ENCODE results near the gene SLC34A1. TPM values are rescaled to one million over a fixed set of nuclear protein-coding genes. Genes with fewer than 3 reads are reported as not detected.

SLC34A1 gene
- total RNA-seq, 1 donor from 2014 or later = not detected

DNA sequence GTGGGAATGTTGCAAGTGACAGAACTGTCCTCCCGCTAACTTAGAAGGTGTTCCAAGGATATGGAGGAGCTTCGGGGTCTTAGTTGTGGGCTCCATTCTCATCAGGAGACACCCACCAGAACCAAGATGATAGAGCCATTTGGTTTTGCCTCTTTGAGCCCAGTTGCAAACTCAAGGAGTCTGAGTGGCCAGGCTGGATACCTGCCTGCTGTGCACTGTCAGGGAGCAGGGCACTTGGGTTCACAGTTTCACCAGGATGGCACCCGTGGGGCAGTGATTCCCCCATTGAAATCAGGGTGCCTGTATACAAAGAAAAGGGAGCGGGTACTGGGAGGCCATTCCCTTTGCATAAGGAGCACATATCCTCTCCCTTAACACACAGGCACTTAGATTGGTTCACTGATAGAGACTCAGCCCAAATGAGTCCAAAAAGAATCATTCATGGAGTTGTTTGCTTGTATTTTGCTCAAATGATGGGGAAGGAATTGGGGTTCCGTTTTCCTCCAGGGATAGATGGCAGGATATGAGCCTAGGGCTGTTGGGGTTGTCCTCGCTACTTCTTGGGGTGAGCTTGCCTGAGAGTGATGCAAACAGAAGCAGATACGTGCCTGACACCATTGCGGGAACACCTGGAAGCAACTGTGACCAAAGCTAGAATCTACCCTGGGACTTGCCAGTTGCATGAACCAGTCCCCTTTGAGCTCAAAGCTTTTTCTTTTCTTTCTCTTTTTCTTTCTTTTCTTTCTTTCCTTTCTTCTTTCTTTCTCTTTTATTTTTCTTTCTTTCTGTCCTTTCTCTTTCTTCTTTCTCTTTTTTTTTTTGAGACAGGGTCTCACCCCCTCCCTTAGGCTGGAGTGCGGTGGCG lies 61.0 kb downstream of the SLC34A1 start:
- Mint-ChIP-seq H3K4me3 (peak overlapping the region; percentile 75), H3K9me3 (no peaks in the 10 kb centered on the region), H3K27me3 (no peaks in the 10 kb centered on the region), H3K36me3 (ENCODE audit: low read depth) (peaks cover 24% of the 10 kb centered on the region), H3K27ac (peak overlapping the region; percentile 86), H3K4me1 (peaks cover 41% of the 10 kb centered on the region)
- ATAC-seq (ENCODE audit: low read depth) (no peak), DNase-seq (no peak)
- TF ChIP-seq, protein P1, sequence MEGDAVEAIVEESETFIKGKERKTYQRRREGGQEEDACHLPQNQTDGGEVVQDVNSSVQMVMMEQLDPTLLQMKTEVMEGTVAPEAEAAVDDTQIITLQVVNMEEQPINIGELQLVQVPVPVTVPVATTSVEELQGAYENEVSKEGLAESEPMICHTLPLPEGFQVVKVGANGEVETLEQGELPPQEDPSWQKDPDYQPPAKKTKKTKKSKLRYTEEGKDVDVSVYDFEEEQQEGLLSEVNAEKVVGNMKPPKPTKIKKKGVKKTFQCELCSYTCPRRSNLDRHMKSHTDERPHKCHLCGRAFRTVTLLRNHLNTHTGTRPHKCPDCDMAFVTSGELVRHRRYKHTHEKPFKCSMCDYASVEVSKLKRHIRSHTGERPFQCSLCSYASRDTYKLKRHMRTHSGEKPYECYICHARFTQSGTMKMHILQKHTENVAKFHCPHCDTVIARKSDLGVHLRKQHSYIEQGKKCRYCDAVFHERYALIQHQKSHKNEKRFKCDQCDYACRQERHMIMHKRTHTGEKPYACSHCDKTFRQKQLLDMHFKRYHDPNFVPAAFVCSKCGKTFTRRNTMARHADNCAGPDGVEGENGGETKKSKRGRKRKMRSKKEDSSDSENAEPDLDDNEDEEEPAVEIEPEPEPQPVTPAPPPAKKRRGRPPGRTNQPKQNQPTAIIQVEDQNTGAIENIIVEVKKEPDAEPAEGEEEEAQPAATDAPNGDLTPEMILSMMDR (IDR thresholded peaks at IDR 0.05) = no peak
- ChIA-PET POLR2A (interaction anchor here (0.7 to 11.5 kb wide), 6 partner anchors 9 to 52 kb away, joined by 3 to 296 read pairs (median 12); partner anchors contain the start of gene GRK6), CTCF (interaction anchor here (0.6 to 13.5 kb wide), 8 partner anchors 9 to 135 kb away, joined by 3 to 293 read pairs (median 4); partner anchors contain the start of gene PFN3)
- intact Hi-C loops (cut with micrococcal nuclease) = no loop called here

DNA sequence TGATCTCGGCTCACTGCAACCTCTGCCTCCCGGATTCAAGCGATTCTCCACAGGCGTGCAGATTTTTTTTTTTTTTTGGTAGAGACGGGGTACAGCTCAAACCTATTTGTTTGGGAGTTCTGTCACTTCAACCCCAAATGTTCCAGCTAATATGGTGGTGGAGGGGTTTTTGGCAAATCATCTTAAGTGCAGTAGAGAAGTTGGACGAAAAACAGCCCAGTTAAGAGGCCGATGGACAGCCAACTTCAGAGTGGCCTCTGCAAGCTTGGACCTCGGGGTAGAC lies 61.6 kb downstream of the SLC34A1 start:
- Mint-ChIP-seq H3K27me3 (no peaks in the 10 kb centered on the region), H3K4me1 (peaks cover 41% of the 10 kb centered on the region), H3K9me3 (no peaks in the 10 kb centered on the region), H3K27ac (peak overlapping the region; percentile 86), H3K36me3 (ENCODE audit: low read depth) (peaks cover 20% of the 10 kb centered on the region), H3K4me3 (peak overlapping the region; percentile 75)
- no peak for DNase-seq
- POLR2A ChIA-PET = interaction anchor here (1.5 to 11.5 kb wide), 4 partner anchors 9 to 53 kb away, joined by 5 to 296 read pairs (median 42); partner anchors contain the start of gene GRK6
- CTCF ChIA-PET = interaction anchor here (1.0 to 13.5 kb wide), 5 partner anchors 15 to 136 kb away, joined by 3 to 293 read pairs (median 7); partner anchors contain the start of gene PFN3
- TF ChIP-seq, protein P1 (IDR thresholded peaks at IDR 0.05) = no peak
- intact Hi-C loops (cut with micrococcal nuclease) = loop anchor here (1.0 to 2.0 kb wide), 3 partner anchors 15 to 41 kb away; partner anchors contain the start of gene GRK6
- no peak for ATAC-seq (ENCODE audit: low read depth)

DNA sequence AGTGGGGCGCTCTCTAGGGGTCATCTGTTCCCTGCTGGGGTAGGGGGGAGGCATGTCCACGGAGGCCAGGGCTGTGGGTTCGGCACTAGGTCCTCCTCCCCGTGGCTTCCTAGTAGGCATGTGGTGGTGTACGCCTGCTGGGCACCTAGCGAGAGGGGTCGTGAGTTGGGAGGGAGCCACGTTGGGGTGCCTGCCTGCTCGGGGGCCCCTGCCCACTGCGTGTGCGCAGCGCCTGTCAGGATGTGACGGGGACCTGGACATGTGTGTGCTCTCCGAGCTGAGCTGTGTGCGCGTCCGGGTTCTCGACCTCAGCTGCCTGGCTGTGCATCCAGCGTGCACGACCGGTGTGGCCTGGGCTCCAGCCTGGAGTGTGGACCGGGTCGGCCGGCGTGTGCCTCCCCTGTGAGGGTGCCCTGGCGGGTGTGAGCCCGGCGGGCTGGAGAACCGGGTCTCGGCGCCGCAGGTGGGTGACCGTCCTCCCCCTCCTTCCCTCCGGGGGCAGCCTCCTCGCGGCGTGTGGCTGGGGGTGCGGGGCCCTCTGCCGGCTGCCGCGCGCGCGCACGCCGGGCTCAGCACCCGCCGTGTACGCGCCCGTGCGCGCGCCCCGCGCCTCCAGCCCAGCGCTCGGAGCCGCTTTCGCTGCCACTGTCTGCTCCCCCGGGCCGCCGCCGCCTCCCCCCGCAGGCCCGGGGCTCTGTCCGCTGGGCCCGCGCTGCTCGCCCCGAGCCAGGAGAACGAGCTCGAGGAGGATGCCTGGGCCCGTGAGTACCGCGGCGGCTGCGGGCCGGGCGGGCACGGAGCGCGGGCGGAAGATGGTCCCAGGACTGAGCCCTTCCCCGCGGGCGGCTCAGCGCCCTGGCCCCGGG lies 62.2 kb downstream of the SLC34A1 start, which contains the start of gene PRR7:
Gene PRR7, plus strand, starts transcription at position 615 of the 866 bp plus-strand sequence. CDS start 8,254 bp downstream, outside the sequence.
- intact Hi-C loops (cut with micrococcal nuclease) = loop anchor here (1.0 to 2.0 kb wide), 3 partner anchors 15 to 42 kb away; partner anchors contain the start of gene GRK6

DNA sequence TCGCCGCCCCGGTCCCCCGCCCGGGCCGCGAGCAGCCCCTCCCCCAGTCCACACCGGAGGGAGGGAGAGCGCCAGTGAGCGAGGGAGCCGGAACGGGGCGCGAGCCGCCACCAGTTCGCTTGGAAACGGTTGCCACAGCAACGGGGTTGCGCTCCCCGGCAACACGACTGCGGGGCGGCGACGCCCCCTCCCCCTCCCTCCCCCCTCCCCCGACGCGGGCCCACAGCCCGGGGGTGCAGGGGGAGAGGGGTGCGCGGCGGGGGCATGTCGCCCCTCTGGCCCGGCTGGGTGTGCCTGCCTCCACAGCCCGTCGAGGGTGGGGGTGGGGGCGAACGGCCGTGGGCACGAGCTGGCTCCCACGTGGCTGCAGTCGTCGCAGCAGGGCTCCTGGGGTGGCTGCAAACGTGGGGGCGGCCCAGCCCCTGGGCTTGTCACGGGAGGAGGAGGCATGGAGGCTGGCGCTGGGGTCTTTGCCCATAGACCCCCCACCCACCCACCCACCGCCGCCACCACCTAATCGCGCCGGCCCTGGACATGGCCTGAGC lies 62.9 kb downstream of the SLC34A1 start:
- intact Hi-C loops (cut with micrococcal nuclease) = loop anchor here (2.0 kb wide), 1 partner anchor 42 kb away; no protein-coding TSS in a partner anchor
- Mint-ChIP-seq H3K27ac (no peak overlapping the region), H3K4me3 (peak overlapping the region; percentile 65), H3K27me3 (no peaks in the 10 kb centered on the region), H3K9me3 (no peaks in the 10 kb centered on the region), H3K4me1 (peaks cover 44% of the 10 kb centered on the region), H3K36me3 (ENCODE audit: low read depth) (peaks cover 10% of the 10 kb centered on the region)
- POLR2A ChIA-PET = interaction anchor here (0.5 to 11.5 kb wide), 7 partner anchors 8 to 60 kb away, joined by 3 to 296 read pairs (median 6); partner anchors contain the start of gene GRK6
- ATAC-seq (ENCODE audit: low read depth) (peak; percentile 9), DNase-seq (no peak)
- TF ChIP-seq, protein P1 (IDR thresholded peaks at IDR 0.05) = no peak
- CTCF ChIA-PET = interaction anchor here (1.6 to 13.5 kb wide), 3 partner anchors 16 to 44 kb away, joined by 4 to 293 read pairs (median 29); partner anchors contain the start of gene PFN3

More for the DNA sequence above, 62.2 kb downstream of the SLC34A1 start, which contains the start of gene PRR7:
- no peaks in the 10 kb centered on the region for H3K27me3 Mint-ChIP-seq
- TF ChIP-seq, protein P1 (IDR thresholded peaks at IDR 0.05) = no peak
- peaks cover 16% of the 10 kb centered on the region for H3K36me3 Mint-ChIP-seq (ENCODE audit: low read depth)
- ATAC-seq (ENCODE audit: low read depth) = peak; percentile 64
- H3K4me1 Mint-ChIP-seq = peaks cover 41% of the 10 kb centered on the region
- H3K9me3 Mint-ChIP-seq = no peaks in the 10 kb centered on the region
- peak within 1 kb of the TSS; percentile 86 for H3K27ac Mint-ChIP-seq
- DNase-seq = peak; percentile 77
- CTCF ChIA-PET = interaction anchor here (1.0 to 13.5 kb wide), 5 partner anchors 16 to 136 kb away, joined by 3 to 293 read pairs (median 7); partner anchors contain the start of gene PFN3
- peak within 1 kb of the TSS; percentile 75 for H3K4me3 Mint-ChIP-seq
- POLR2A ChIA-PET = interaction anchor here (0.5 to 11.5 kb wide), 7 partner anchors 8 to 60 kb away, joined by 3 to 296 read pairs (median 5); partner anchors contain the start of gene GRK6
